Camera-type eye (tissue), 1 donor: ENCODE results near the gene OR1F1. TPM values are rescaled to one million over a fixed set of nuclear protein-coding genes. Genes with fewer than 3 reads are reported as not detected.

Experiments
- total RNA-seq: library from RNA; depleted of rRNA; stranded (reverse); fragments of >200 nt; gene quantifications from one replicate; pipeline ENCODE4 v1.2.3, GENCODE V29; 2014

Gene OR1F1
- total RNA-seq = not detected

DNA sequence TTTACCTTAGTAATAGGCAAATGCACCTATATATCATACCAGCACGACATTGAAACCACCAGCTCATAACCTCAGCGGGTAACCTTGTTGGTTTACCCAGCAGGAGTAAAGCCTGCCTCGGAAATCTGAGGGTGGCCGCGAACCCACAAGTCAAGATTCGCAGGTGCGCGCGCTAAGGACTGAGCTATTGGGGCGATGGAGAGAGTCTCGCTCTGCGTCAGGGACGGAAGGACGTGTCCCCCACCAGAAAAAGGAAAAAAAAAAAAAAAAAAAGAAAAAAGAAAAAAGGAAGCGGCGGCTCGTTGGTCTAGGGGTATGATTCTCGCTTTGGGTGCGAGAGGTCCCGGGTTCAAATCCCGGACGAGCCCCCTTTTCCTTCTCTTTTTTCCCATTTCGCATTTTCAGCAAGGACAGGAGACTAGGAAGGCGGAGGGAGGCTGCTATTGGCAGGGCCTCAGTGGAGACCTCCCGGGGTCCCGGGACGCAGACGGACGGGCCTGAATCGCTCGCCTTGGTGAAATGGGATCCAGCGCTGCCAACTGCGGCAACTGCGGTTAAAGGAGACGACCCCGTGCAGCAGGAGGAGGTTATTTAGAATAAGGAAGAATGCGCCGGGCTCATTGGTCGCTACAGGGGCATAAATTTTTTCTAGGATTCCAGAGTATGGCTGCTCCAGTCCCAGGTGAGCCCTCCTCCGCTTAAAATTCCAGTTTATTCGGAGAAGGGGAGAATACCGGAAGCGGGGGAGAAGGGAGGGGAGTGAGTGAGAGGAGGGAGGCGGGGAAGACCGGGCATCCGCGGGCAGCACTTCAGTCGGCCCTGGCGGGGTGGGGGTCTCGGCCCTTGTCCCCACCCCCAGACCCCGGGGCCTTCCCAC is at the start of gene OR1F1:
OR1F1 (plus strand) TSS at position 407 of the 877 bp plus-strand sequence.

DNA sequence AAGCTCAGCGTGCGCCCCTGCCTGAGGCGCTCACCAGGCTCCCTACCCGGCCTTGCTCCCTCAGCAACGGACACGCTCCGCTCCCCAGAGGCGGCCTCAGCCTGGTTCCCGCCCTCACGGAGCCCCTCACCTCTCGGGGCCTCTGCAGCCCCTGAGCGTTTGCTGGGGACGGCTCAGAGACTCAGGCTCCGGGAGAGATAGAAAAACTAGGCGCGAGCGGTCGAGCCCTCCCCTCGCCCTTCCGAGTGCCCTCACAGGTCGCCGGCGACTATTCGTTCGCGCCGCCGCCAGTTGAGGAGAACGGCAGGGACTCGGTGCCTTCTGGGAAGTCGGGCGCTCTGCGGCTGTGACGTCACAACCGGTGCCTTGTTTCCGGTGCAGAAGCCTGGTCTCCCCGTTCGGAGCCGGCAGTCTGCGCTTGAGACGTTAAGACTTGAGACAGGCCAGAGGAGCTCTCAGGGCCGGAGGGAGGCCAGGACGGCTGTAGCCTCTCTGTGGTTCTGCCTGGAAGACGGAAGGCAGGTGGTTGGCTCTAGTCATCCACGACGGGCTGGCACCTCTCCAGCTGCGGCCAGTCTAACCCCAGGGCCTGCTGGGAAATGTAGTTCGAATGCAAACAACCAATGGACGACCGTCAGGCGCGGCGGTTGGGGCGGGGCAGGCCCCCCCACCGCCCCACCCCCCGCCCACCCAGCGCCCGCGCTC is 47.0 kb downstream of the OR1F1 start, which contains the start of gene ZNF200:
ZNF200 (minus strand) TSS at position 302 of the 705 bp plus-strand sequence. CDS start 1,403 bp downstream, outside the sequence.

Other genes with a start within 250 kb of the OR1F1 start
- gene KREMEN2, start 223.9 kb upstream of the OR1F1 start, total RNA-seq = 1.6 TPM
- 23.0 TPM for gene PAQR4, start 218.9 kb upstream of the OR1F1 start, total RNA-seq
- 8.2 TPM for gene PKMYT1, start 207.8 kb upstream of the OR1F1 start, total RNA-seq
- not detected for gene CLDN9, start 175.3 kb upstream of the OR1F1 start, total RNA-seq
- gene CLDN6, start 170.0 kb upstream of the OR1F1 start, total RNA-seq = not detected
- gene TNFRSF12A, start 167.8 kb upstream of the OR1F1 start, total RNA-seq = 10.3 TPM
- 10.0 TPM for gene HCFC1R1, start 164.3 kb upstream of the OR1F1 start, total RNA-seq
- gene THOC6, start 164.2 kb upstream of the OR1F1 start, total RNA-seq = 10.3 TPM
- 3.1 TPM for gene BICDL2, start 151.3 kb upstream of the OR1F1 start, total RNA-seq
- 2.1 TPM for gene MMP25, start 141.6 kb upstream of the OR1F1 start, total RNA-seq
- 33.9 TPM for gene IL32, start 122.6 kb upstream of the OR1F1 start, total RNA-seq
- not detected for gene ZSCAN10, start 88.9 kb upstream of the OR1F1 start, total RNA-seq
- gene ZNF205, start 75.6 kb upstream of the OR1F1 start, total RNA-seq = 19.0 TPM
- 13.0 TPM for gene ZNF213, start 53.2 kb upstream of the OR1F1 start, total RNA-seq
- 16.1 TPM for gene ZNF200, start 47.0 kb downstream of the OR1F1 start, total RNA-seq
- gene MEFV, start 68.4 kb downstream of the OR1F1 start, total RNA-seq = 0.99 TPM
- 82.8 TPM for gene ZNF263, start 95.3 kb downstream of the OR1F1 start, total RNA-seq
- 26.5 TPM for gene TIGD7, start 117.2 kb downstream of the OR1F1 start, total RNA-seq
- gene ZNF75A, start 117.3 kb downstream of the OR1F1 start, total RNA-seq = 67.9 TPM
- gene OR2C1, start 167.7 kb downstream of the OR1F1 start, total RNA-seq = 0.99 TPM
- gene ZSCAN32, start 212.8 kb downstream of the OR1F1 start, total RNA-seq = 15.6 TPM
- gene ZNF174, start 213.0 kb downstream of the OR1F1 start, total RNA-seq = 13.5 TPM